Astrocyte (in vitro differentiated cells and primary cell): Measurements from ENCODE around the gene TAGLN.

Experiments
- CTCF ChIP-seq: IDR thresholded peaks from 2 replicates; pipeline ENCODE4 v1.5.1; 2011; ENCODE audit warnings: low read depth, mild to moderate bottlenecking, inconsistent platforms, low read length, moderate library complexity; ENCODE audit not compliant: insufficient read depth
- EZH2 ChIP-seq: IDR thresholded peaks from 2 replicates; pipeline ENCODE4 v1.6.1; 2012; ENCODE audit warnings: mild to moderate bottlenecking, low read length, inconsistent platforms; ENCODE audit not compliant: insufficient read depth

- TF ChIP-seq CTCF (no peak), EZH2 (no peak)
Observed at GRCh38 chr11:117200813-117201657, 1.9 kb downstream of the TAGLN start.
